Trophoblast cell (in vitro differentiated cells and primary cell): Measurements from ENCODE around the gene TGFB1I1.

Experiments
- DNase-seq, 2 donors: peaks; one replicate each; pipeline ENCODE4 v3.0.0-alpha.2; 2016
- H2AFZ ChIP-seq: 2 replicates; pipeline ENCODE4 v1.6.1; 2013; ENCODE audit warnings: low read length, moderate library complexity, mild to moderate bottlenecking; ENCODE audit not compliant: insufficient read depth, poor library complexity
- H2AK5ac ChIP-seq: 2 replicates; pipeline ENCODE4 v1.6.1; 2013; ENCODE audit warnings: mild to moderate bottlenecking, low read length
- H2BK120ac ChIP-seq: 2 replicates; pipeline ENCODE4 v1.6.1; 2013; ENCODE audit warnings: low read length, mild to moderate bottlenecking, moderate library complexity; ENCODE audit not compliant: insufficient read depth, poor library complexity
- H2BK12ac ChIP-seq: 2 replicates; pipeline ENCODE4 v1.6.1; 2013; ENCODE audit warnings: mild to moderate bottlenecking, low read length, moderate library complexity
- H2BK5ac ChIP-seq: 2 replicates; pipeline ENCODE4 v1.6.1; 2013; ENCODE audit warnings: low read length, low read depth, moderate library complexity, mild to moderate bottlenecking; ENCODE audit not compliant: poor library complexity
- H3K14ac ChIP-seq: 2 replicates; pipeline ENCODE4 v1.6.1; 2013; ENCODE audit warnings: mild to moderate bottlenecking, low read length
- H3K18ac ChIP-seq: 2 replicates; pipeline ENCODE4 v1.6.1; 2013; ENCODE audit warnings: mild to moderate bottlenecking, low read length
- H3K23ac ChIP-seq: 2 replicates; pipeline ENCODE4 v1.6.1; 2013; ENCODE audit warnings: low read length
- H3K27ac ChIP-seq: 2 replicates; pipeline ENCODE4 v1.5.1; 2013; ENCODE audit warnings: low read depth, mild to moderate bottlenecking, inconsistent platforms, low read length, moderate library complexity
- H3K27me3 ChIP-seq: 2 replicates; pipeline ENCODE4 v1.6.1; 2013; ENCODE audit warnings: inconsistent platforms, mild to moderate bottlenecking, low read length, moderate library complexity; ENCODE audit not compliant: insufficient read depth
- H3K36me3 ChIP-seq, 2 experiments: 1 replicate in 1 of 2; 2 replicates in 1 of 2; pipeline ENCODE4 v1.6.1; 2013; ENCODE audit warnings: low read length in 2 of 2, mild to moderate bottlenecking in 2 of 2, moderate library complexity in 1 of 2; ENCODE audit not compliant: insufficient read depth in 2 of 2, control insufficient read depth in 1 of 2
- H3K4ac ChIP-seq: 2 replicates; pipeline ENCODE4 v1.6.1; 2013; ENCODE audit warnings: low read depth, mild to moderate bottlenecking, low read length, moderate library complexity
- H3K4me1 ChIP-seq, 2 experiments: 1 replicate in 1 of 2; 2 replicates in 1 of 2; pipeline ENCODE4 v1.6.1; 2013; ENCODE audit warnings: low read length in 2 of 2, mild to moderate bottlenecking in 2 of 2, moderate library complexity in 1 of 2; ENCODE audit not compliant: insufficient read depth in 2 of 2, control insufficient read depth in 1 of 2
- H3K4me2 ChIP-seq: 2 replicates; pipeline ENCODE4 v1.6.1; 2013; ENCODE audit warnings: inconsistent platforms, mild to moderate bottlenecking, low read length, moderate library complexity
- H3K4me3 ChIP-seq: 2 replicates; pipeline ENCODE4 v1.5.1; 2013; ENCODE audit warnings: mild to moderate bottlenecking, low read depth, low read length, inconsistent platforms
- H3K79me1 ChIP-seq: one replicate; pipeline ENCODE4 v1.6.1; 2013; ENCODE audit warnings: low read length
- H3K79me2 ChIP-seq: 2 replicates; pipeline ENCODE4 v1.6.1; 2013; ENCODE audit warnings: low read length, mild to moderate bottlenecking; ENCODE audit not compliant: control insufficient read depth, insufficient read depth, poor library complexity
- H3K9ac ChIP-seq: 2 replicates; pipeline ENCODE4 v1.6.1; 2013; ENCODE audit warnings: mild to moderate bottlenecking, low read length
- H3K9me3 ChIP-seq: 2 replicates; pipeline ENCODE4 v1.6.1; 2013; ENCODE audit warnings: low read depth, mild to moderate bottlenecking, control low read depth, inconsistent platforms, low read length; ENCODE audit not compliant: insufficient read depth
- H4K12ac ChIP-seq: 2 replicates; pipeline ENCODE4 v1.6.1; 2013; ENCODE audit warnings: low read depth, mild to moderate bottlenecking, low read length, moderate library complexity
- H4K8ac ChIP-seq: 2 replicates; pipeline ENCODE4 v1.6.1; 2013; ENCODE audit warnings: low read depth, mild to moderate bottlenecking, low read length, moderate library complexity
- H4K91ac ChIP-seq: one replicate; pipeline ENCODE4 v1.6.1; 2013; ENCODE audit warnings: low read depth, mild to moderate bottlenecking, low read length, moderate library complexity
- WGBS: extraction: QIAGEN DNeasy Blood & Tissue Kit; methylation state at CpG from one replicate; pipeline ENCODE4 v1.1.7; 2013; ENCODE audit warnings: missing lambda C conversion rate; ENCODE audit not compliant: insufficient read length, insufficient coverage; ENCODE audit errors: extremely low coverage; 5-methylcytosine and 5-hydroxymethylcytosine counted together

The TGFB1I1 gene

DNA sequence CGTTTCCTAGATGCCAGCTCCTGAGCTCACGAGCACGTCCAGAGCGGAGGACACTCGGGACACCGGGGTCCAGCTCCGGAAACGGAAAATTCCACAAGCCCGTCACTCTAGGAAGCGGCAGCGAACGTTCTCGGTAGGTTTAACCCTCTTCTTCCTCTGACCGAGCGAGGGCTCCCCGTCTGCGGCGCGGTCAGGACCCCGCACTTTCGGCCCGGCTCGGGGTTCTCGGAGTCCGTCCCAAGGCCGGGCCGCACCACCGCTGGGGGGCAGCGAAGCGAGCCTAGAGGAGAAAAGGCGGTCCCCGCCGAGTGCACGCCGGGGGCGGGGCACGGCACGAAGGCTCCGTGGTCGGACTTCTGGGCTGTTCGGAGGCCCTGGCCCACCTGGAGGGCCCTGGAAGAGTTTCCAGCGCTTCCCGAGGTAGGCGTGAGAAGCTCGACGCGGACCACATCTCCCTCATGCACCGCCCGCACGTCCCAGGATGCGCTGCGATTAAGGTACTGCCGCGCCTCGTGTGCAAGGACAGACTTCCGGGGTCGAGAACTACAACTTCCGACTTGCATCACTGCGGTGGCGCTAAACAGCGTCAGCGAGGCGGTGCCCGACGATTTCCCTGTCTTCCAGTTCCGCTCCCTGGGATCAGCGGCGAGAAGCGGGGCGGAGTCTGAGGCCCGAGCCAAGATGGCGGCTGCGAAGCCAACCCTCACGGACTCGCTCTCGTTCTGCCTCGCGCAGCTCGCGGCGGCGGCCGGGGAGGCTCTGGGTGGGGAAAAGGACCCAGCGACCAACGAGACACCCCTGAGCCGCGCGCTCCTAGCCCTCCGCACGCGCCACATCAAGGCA is 12.9 kb upstream of the TGFB1I1 start, which contains the start of gene ARMC5:
Gene ARMC5, plus strand, starts transcription at position 658 of the 843 bp plus-strand sequence. Its CDS starts 24 bp downstream, at position 682.
- Histone ChIP-seq H3K27ac (peak within 1 kb of the TSS; percentile 99), H2AK5ac (peak within 1 kb of the TSS; percentile 71), H4K91ac (peak within 1 kb of the TSS; percentile 96), H3K14ac (peak within 1 kb of the TSS; percentile 99), H3K79me1 (peaks cover 15% of the 10 kb centered on the region), H2BK120ac (peak within 1 kb of the TSS; percentile 89), H3K4me3 (peak within 1 kb of the TSS; percentile 88), H3K9ac (peak within 1 kb of the TSS; percentile 90), H2BK5ac (peak within 1 kb of the TSS; percentile 96), H4K12ac (peak within 1 kb of the TSS; percentile 94), H3K23ac (no peak within 1 kb of the TSS), H4K8ac (peak within 1 kb of the TSS; percentile 100), H3K27me3 (no peaks in the 10 kb centered on the region), H3K9me3 (peaks cover 2% of the 10 kb centered on the region), H3K4me1 (peaks cover 14 to 25% of the 10 kb centered on the region in 2 experiments), H3K4me2 (peak within 1 kb of the TSS; percentile 95), H2BK12ac (no peak within 1 kb of the TSS), H2AFZ (peak within 1 kb of the TSS; percentile 98), H3K79me2 (peaks cover 19% of the 10 kb centered on the region), H3K4ac (peak within 1 kb of the TSS; percentile 93), H3K18ac (peak within 1 kb of the TSS; percentile 95), H3K36me3 (peaks cover 12 to 19% of the 10 kb centered on the region in 2 experiments)
- DNase-seq = peak; percentile 99
- WGBS = no CpG with 5 or more reads among the region's 91 CpGs

DNA sequence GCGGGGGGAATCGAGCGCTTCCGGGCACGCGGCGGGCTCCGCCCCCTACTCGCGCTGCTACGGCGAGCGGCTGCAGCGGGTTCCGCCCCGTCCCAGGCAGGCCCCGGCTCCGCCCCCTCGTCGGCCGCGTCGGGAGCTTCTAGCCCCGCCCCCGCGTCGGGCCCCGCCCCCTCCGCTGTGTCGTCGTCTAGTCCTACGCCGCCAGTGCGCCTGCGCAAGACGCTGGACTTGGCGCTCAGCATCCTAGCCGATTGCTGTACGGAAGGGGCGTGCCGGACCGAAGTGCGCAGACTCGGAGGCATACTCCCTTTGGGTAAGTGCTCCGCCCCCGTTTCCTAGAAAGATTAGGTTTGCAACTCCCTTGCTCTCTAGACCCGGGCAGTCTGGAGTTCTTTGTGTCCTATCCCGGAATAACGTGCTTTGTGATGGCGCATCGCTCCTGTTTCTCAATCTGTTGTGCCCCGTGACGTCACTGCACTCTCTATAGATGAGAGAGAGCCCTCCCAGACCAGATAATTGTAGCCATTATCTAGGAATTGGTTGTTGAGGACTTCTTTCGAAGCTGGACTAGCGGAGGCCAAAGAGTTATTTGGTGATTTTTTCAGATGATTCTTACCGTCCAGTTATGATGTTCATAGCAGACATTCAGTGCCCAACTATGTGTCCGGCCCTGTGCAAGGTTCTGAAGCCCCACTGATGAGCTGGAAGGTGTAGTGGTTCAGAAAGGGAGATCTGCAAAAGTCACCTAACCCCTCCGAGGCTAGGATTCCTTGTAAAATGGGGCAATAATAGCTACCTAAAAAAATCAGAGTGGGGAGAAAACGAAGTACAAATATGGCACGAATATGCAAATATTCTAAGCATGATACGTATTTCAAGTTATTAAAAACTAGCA is 12.0 kb upstream of the TGFB1I1 start:
- H3K18ac ChIP-seq = peak overlapping the region; percentile 95
- peak; percentile 100 for DNase-seq
- peak overlapping the region; percentile 71 for H2AK5ac ChIP-seq
- no CpG with 5 or more reads among the region's 61 CpGs for WGBS
- H3K23ac ChIP-seq = no peak overlapping the region
- peak overlapping the region; percentile 95 for H3K4me2 ChIP-seq
- H3K4ac ChIP-seq = peak overlapping the region; percentile 93
- peak overlapping the region; percentile 94 for H4K12ac ChIP-seq
- peak overlapping the region; percentile 99 for H3K14ac ChIP-seq
- H3K4me1 ChIP-seq = peaks cover 14 to 24% of the 10 kb centered on the region in 2 experiments
- H2BK12ac ChIP-seq = no peak overlapping the region
- H2BK120ac ChIP-seq = peak overlapping the region; percentile 89
- peak overlapping the region; percentile 98 for H2AFZ ChIP-seq
- peak overlapping the region; percentile 96 for H4K91ac ChIP-seq
- H3K4me3 ChIP-seq = peak overlapping the region; percentile 88
- H3K79me2 ChIP-seq = peaks cover 19% of the 10 kb centered on the region
- H3K27ac ChIP-seq = peak overlapping the region; percentile 99
- H3K27me3 ChIP-seq = no peaks in the 10 kb centered on the region
- peaks cover 20 to 27% of the 10 kb centered on the region in 2 experiments for H3K36me3 ChIP-seq
- peaks cover 15% of the 10 kb centered on the region for H3K79me1 ChIP-seq
- peak overlapping the region; percentile 90 for H3K9ac ChIP-seq
- peak overlapping the region; percentile 100 for H4K8ac ChIP-seq
- peaks cover 2% of the 10 kb centered on the region for H3K9me3 ChIP-seq
- peak overlapping the region; percentile 96 for H2BK5ac ChIP-seq

DNA sequence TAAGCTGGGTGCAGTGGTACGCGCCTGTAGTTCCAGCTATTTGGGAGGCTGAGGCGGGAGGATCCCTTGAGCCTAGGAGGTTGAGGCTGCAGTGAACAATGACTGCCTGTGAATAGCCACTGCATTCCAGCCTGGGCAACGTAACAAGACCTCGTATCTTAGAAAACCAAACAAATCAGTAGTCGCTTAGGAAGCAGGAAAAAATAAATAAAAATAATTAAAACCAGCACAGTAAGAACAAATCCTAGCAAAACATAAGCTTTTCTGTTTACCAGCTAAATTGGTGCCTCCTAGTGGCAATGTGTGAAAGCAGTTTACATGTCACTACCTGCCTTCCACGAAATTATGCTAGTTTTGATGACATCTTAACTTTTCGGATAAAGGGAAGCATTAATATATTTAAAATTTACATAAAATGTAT is 11.4 kb upstream of the TGFB1I1 start:
- H3K36me3 ChIP-seq = peaks cover 24 to 29% of the 10 kb centered on the region in 2 experiments
- peak overlapping the region; percentile 89 for H4K8ac ChIP-seq
- no peak overlapping the region for H2BK12ac ChIP-seq
- no peak overlapping the region for H2BK5ac ChIP-seq
- H3K4me1 ChIP-seq = peaks cover 14 to 21% of the 10 kb centered on the region in 2 experiments
- H3K79me1 ChIP-seq = peaks cover 15% of the 10 kb centered on the region
- H3K79me2 ChIP-seq = peaks cover 19% of the 10 kb centered on the region
- peaks cover 2% of the 10 kb centered on the region for H3K9me3 ChIP-seq
- H2BK120ac ChIP-seq = no peak overlapping the region
- peak overlapping the region; percentile 76 for H3K14ac ChIP-seq
- no peak overlapping the region for H2AK5ac ChIP-seq
- H3K18ac ChIP-seq = no peak overlapping the region
- WGBS = no CpG with 5 or more reads among the region's 8 CpGs
- peak; percentile 30 to 73 for DNase-seq
- H3K4me3 ChIP-seq = no peak overlapping the region
- H3K4ac ChIP-seq = no peak overlapping the region
- no peaks in the 10 kb centered on the region for H3K27me3 ChIP-seq
- no peak overlapping the region for H3K9ac ChIP-seq
- peak overlapping the region; percentile 63 for H4K12ac ChIP-seq
- no peak overlapping the region for H3K27ac ChIP-seq
- peak overlapping the region; percentile 84 for H4K91ac ChIP-seq
- H3K23ac ChIP-seq = no peak overlapping the region
- no peak overlapping the region for H2AFZ ChIP-seq
- H3K4me2 ChIP-seq = peak overlapping the region; percentile 63
